ENCODE results near the gene CFAP47. TPM values are rescaled to one million over a fixed set of nuclear protein-coding genes. Genes with fewer than 3 reads are reported as not detected.

The CFAP47 gene
- not detected in 2 replicates for total RNA-seq

GRCh38 chrX:35919536-35920309 is at the start of gene CFAP47:
Gene CFAP47 (plus strand): TSS chrX:35919734. CDS start chrX:35919800, 66 bp downstream.

Small RNAs within 50 kb of the gene (small RNA-seq; reads per million reads assigned to genes)
- gene RNU6-641P (ENCODE audit: low replicate concordance): 0.13 reads per million

Other genes with a start within 250 kb of the CFAP47 start
- gene MAGEB16, start 121.4 kb upstream of the CFAP47 start, total RNA-seq: not detected in 2 replicates